Non-pigmented ciliary epithelial cell (primary cell): ENCODE measurements around the gene NAPEPLD.
"Not testable (repeated sequence)": the region's sequence is repeated elsewhere in the genome, so short reads cannot be mapped to it uniquely, and the experiment has no call there.

Experiments
- DNase-seq: peaks from one replicate; pipeline ENCODE4 v3.0.0-alpha.2; 2010; ENCODE audit warnings: low read depth

The NAPEPLD gene

GRCh38 chr7:103144754-103145153 is 4.1 kb downstream of the NAPEPLD start:
- not testable (repeated sequence) for DNase-seq

- DNase-seq, result no peak
Measured at GRCh38 chr7:103143868-103144267, 5.0 kb downstream of the NAPEPLD start.

GRCh38 chr7:103142494-103142893 is 6.4 kb downstream of the NAPEPLD start:
- no peak for DNase-seq

GRCh38 chr7:103141753-103142404 is 7.0 kb downstream of the NAPEPLD start:
- no peak for DNase-seq

- no peak for DNase-seq
Measured at GRCh38 chr7:103140685-103141084, 8.2 kb downstream of the NAPEPLD start.

- no peak for DNase-seq
Measured at GRCh38 chr7:103140061-103140460, 8.8 kb downstream of the NAPEPLD start.

- no peak for DNase-seq
Measured at GRCh38 chr7:103134836-103135554, 13.9 kb downstream of the NAPEPLD start.

GRCh38 chr7:103132995-103133688 is 15.8 kb downstream of the NAPEPLD start:
- DNase-seq, result no peak

GRCh38 chr7:103130901-103131624 is 17.8 kb downstream of the NAPEPLD start:
- no peak for DNase-seq

- DNase-seq, result no peak
Measured at GRCh38 chr7:103129702-103130549, 19.0 kb downstream of the NAPEPLD start.

GRCh38 chr7:103127006-103127405 is 21.9 kb downstream of the NAPEPLD start:
- DNase-seq, result no peak

- no peak for DNase-seq
Measured at GRCh38 chr7:103124429-103124979, 24.4 kb downstream of the NAPEPLD start.

- no peak for DNase-seq
Measured at GRCh38 chr7:103123529-103123928, 25.4 kb downstream of the NAPEPLD start.

GRCh38 chr7:103121641-103122040 is 27.3 kb downstream of the NAPEPLD start:
- no peak for DNase-seq

- no peak for DNase-seq
Measured at GRCh38 chr7:103120362-103120761, 28.5 kb downstream of the NAPEPLD start.

GRCh38 chr7:103119791-103120291 is 29.1 kb downstream of the NAPEPLD start:
- no peak for DNase-seq

GRCh38 chr7:103117465-103117864 is 31.4 kb downstream of the NAPEPLD start:
- no peak for DNase-seq

- no peak for DNase-seq
Measured at GRCh38 chr7:103116991-103117390, 31.9 kb downstream of the NAPEPLD start.

GRCh38 chr7:103116511-103116910 is 32.4 kb downstream of the NAPEPLD start:
- DNase-seq, result no peak

GRCh38 chr7:103115771-103116170 is 33.1 kb downstream of the NAPEPLD start:
- DNase-seq, result no peak

- no peak for DNase-seq
Measured at GRCh38 chr7:103114576-103115008, 34.3 kb downstream of the NAPEPLD start.
